Measurements from ENCODE around the gene BCL6. TPM values are rescaled to one million over a fixed set of nuclear protein-coding genes. Genes with fewer than 3 reads are reported as not detected.

Gene BCL6
- total and polyA plus RNA-seq, 2 of the 8 experiments (the other 6 are each of a cell fraction or from before 2014, with no cell fraction given), result 5.7 to 10.4 TPM

DNA sequence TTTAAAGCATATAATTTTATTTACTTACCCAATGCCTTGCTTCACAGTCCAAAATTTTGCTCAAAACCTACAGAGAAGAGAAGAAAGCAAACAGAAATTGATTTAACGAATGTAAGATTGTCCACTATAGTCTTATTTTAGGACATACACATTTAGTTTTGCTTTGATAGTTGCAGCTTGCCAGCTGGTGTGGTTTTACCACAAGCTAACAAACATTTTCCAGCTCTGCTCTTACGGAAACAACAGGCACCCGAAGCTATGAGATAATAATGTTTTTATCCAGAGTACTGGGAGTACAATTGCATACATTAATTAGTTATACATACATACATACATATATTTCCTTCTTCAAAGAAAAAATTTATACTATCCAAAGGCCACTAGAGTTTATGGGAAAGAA, 10.4 kb downstream of the BCL6 start (continued):
- no peak for TF ChIP-seq ZNF274 (IDR thresholded peaks at IDR 0.05; ENCODE audit: borderline replicate concordance, extremely low read depth, low read length)
- no peak for TF ChIP-seq RAD21 (IDR thresholded peaks at IDR 0.05 in 1 of 2, conservative IDR thresholded peaks at IDR 0.05 in 1 of 2; ENCODE audit: low read depth in 2 of 2, low read length in 2 of 2)
- TF ChIP-seq EGR1 (IDR thresholded peaks at IDR 0.05; ENCODE audit: borderline replicate concordance, low read depth, low read length), result no peak
- TF ChIP-seq TEAD4 (IDR thresholded peaks at IDR 0.05; ENCODE audit: low read depth, low read length), result no peak
- TF ChIP-seq GTF2F1 (IDR thresholded peaks at IDR 0.05; ENCODE audit: borderline replicate concordance, low read depth, low read length), result no peak
- TF ChIP-seq, protein P1, sequence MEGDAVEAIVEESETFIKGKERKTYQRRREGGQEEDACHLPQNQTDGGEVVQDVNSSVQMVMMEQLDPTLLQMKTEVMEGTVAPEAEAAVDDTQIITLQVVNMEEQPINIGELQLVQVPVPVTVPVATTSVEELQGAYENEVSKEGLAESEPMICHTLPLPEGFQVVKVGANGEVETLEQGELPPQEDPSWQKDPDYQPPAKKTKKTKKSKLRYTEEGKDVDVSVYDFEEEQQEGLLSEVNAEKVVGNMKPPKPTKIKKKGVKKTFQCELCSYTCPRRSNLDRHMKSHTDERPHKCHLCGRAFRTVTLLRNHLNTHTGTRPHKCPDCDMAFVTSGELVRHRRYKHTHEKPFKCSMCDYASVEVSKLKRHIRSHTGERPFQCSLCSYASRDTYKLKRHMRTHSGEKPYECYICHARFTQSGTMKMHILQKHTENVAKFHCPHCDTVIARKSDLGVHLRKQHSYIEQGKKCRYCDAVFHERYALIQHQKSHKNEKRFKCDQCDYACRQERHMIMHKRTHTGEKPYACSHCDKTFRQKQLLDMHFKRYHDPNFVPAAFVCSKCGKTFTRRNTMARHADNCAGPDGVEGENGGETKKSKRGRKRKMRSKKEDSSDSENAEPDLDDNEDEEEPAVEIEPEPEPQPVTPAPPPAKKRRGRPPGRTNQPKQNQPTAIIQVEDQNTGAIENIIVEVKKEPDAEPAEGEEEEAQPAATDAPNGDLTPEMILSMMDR (IDR thresholded peaks at IDR 0.05; ENCODE audit: control extremely low read depth in 1 of 3, insufficient read depth in 1 of 3, low read depth in 1 of 3, low read length in 3 of 3), result no peak
- no peak for TF ChIP-seq BCL11A (IDR thresholded peaks at IDR 0.05; ENCODE audit: low read depth in 2 of 2, low read length in 2 of 2)
